Lung (tissue), 16 donors: ENCODE data around the gene TFCP2. TPM values are rescaled to one million over a fixed set of nuclear protein-coding genes. Genes with fewer than 3 reads are reported as not detected.
"Not testable (repeated sequence)": the region's sequence is repeated elsewhere in the genome, so short reads cannot be mapped to it uniquely, and the experiment has no call there.

Experiments
- ATAC-seq: fragments of 200-7000 bp; cut with Tn5 transposase; one replicate; pipeline ENCODE4 v1.9.1; 2020; ENCODE audit warnings: moderate number of reproducible peaks; ENCODE audit not compliant: insufficient read depth, low FRiP score
- DNase-seq, 3 donors: peaks; one replicate each; pipeline ENCODE4 v3.0.0-alpha.2; 2013 to 2017
- H3K27ac ChIP-seq, 2 donors: one replicate each; pipeline ENCODE4 v1.5.1; 2013; ENCODE audit warnings: mild to moderate bottlenecking in 2 of 2, moderate library complexity in 2 of 2, control low read depth in 1 of 2, inconsistent platforms in 1 of 2, low read depth in 1 of 2, low read length in 1 of 2
- H3K27me3 ChIP-seq, 3 donors: one replicate each; pipeline ENCODE4 v1.5.1; 2013; ENCODE audit warnings: low read length in 2 of 3; ENCODE audit not compliant: control insufficient read depth in 3 of 3, insufficient read depth in 3 of 3
- H3K36me3 ChIP-seq, 4 donors: one replicate each; pipeline ENCODE4 v1.5.1; 2013; ENCODE audit warnings: low read length in 4 of 4, mild to moderate bottlenecking in 1 of 4, moderate library complexity in 1 of 4; ENCODE audit not compliant: control insufficient read depth in 4 of 4, insufficient read depth in 4 of 4
- H3K4me1 ChIP-seq, 5 donors: one replicate each; pipeline ENCODE4 v1.5.1; 2013; ENCODE audit warnings: low read length in 5 of 5, mild to moderate bottlenecking in 2 of 5, moderate library complexity in 1 of 5; ENCODE audit not compliant: control insufficient read depth in 5 of 5, insufficient read depth in 5 of 5
- H3K4me3 ChIP-seq: one replicate; pipeline ENCODE4 v1.5.1; 2013; ENCODE audit warnings: mild to moderate bottlenecking, control low read depth, moderate library complexity
- H3K9ac ChIP-seq, 2 donors: one replicate each; pipeline ENCODE4 v1.5.1; 2013; ENCODE audit warnings: low read length in 2 of 2, control low read depth in 1 of 2; ENCODE audit not compliant: insufficient read depth in 1 of 2
- H3K9me3 ChIP-seq, 4 donors: one replicate each; pipeline ENCODE4 v1.5.1; 2013; ENCODE audit warnings: low read length in 3 of 4, mild to moderate bottlenecking in 1 of 4, moderate library complexity in 1 of 4; ENCODE audit not compliant: control insufficient read depth in 4 of 4, insufficient read depth in 3 of 4
- CTCF ChIP-seq: IDR thresholded peaks from 2 replicates; pipeline ENCODE4 v1.5.1; 2012; ENCODE audit warnings: mild to moderate bottlenecking; ENCODE audit errors: control extremely low read depth, extremely low read depth
- WGBS, 2 donors: extraction: QIAGEN DNeasy Blood & Tissue Kit; methylation state at CpG; one replicate each; pipeline ENCODE4 v1.1.7; 2013; 5-methylcytosine and 5-hydroxymethylcytosine counted together
- long read RNA-seq, 5 donors: transcript quantifications; one replicate each; lab custom pipeline, GENCODE V29; 2026
- polyA plus RNA-seq, 2 donors: library from polyadenylated mRNA; stranded (reverse); fragments of 200-250 nt; gene quantifications; one replicate each; pipeline ENCODE4 v1.2.1, GENCODE V29; 2013
- total RNA-seq, 2 donors: library from RNA; depleted of rRNA in 1 of 2; stranded (reverse); fragments of >200 nt in 1 of 2; gene quantifications; one replicate each; pipeline ENCODE4 v1.2.1, GENCODE V29; 2014 to 2021
- donor health status: control.
- donor health status: control.
- donor health status: Bipolar disorder and iron deficiency.
- donor health status: healthy.
- donor health status: DM: yes; HTN: yes; CAD: no.

The TFCP2 gene
- total RNA-seq: 10 to 100 TPM; 23.2 to 27.5 TPM
- 10 to 100 TPM in 1 of 2 donors, 1 to 10 TPM in 1; 9.6 to 14.9 TPM for polyA plus RNA-seq
- long read RNA-seq, donor 1, partial matches to known transcripts: 0 of 6 reads
- long read RNA-seq, donor 1, other reads (novel, unspliced or antisense): 0 of 6 reads
- long read RNA-seq, donor 2, partial matches to known transcripts: 0 of 1 reads
- long read RNA-seq, donor 2, other reads (novel, unspliced or antisense): 0 of 1 reads
- long read RNA-seq, donor 3, partial matches to known transcripts: 0 of 1 reads
- long read RNA-seq, donor 3, other reads (novel, unspliced or antisense): 0 of 1 reads
- long read RNA-seq, donor 4, partial matches to known transcripts: 0 of 1 reads
- long read RNA-seq, donor 4, other reads (novel, unspliced or antisense): 0 of 1 reads
- long read RNA-seq, donor 5, transcript TFCP2-201 (15 exons, 3,546 nt): major isoform, 5 of 5 reads
- long read RNA-seq, donor 5, partial matches to known transcripts: 0 of 5 reads
- long read RNA-seq, donor 5, other reads (novel, unspliced or antisense): 0 of 5 reads

- WGBS, 2 donors: 1% methylated on average over 58 of the region's 58 CpGs
- no peak for TF ChIP-seq CTCF
- Histone ChIP-seq H3K4me3 (peak within 1 kb of the TSS; percentile 56), H3K36me3 (no peaks in the 10 kb centered on the region), H3K27me3 (peaks cover 0 to 2% (median 0%) of the 10 kb centered on the region in 3 donors), H3K27ac (peak within 1 kb of the TSS; percentile 96 to 99), H3K9ac (peak within 1 kb of the TSS; percentile 96 to 98), H3K4me1 (peaks cover 0 to 11% (median 3%) of the 10 kb centered on the region in 5 donors), H3K9me3 (no peaks in the 10 kb centered on the region)
- DNase-seq (peak; percentile 97 to 98 (median 98)), ATAC-seq (peak; percentile 92)
Measured at GRCh38 chr12:51172515-51173431, at the start of gene TFCP2. Gene TFCP2, minus strand, starts transcription at chr12:51173135. Its CDS starts 713 bp downstream, at chr12:51172422.

GRCh38 chr12:51222461-51222860 is 49.5 kb upstream of the TFCP2 start:
- Histone ChIP-seq H3K4me1 (peaks cover 0 to 19% (median 3%) of the 10 kb centered on the region in 5 donors), H3K36me3 (no peaks in the 10 kb centered on the region), H3K27ac (no peak overlapping the region), H3K4me3 (no peak overlapping the region), H3K9me3 (no peaks in the 10 kb centered on the region), H3K9ac (no peak overlapping the region), H3K27me3 (no peaks in the 10 kb centered on the region)
- 47 to 66% methylated on average over 7 of the region's 7 CpGs for WGBS, 2 donors
- DNase-seq: peak; percentile 55 to 77 (median 77)
- TF ChIP-seq CTCF: no peak
- no peak for ATAC-seq

GRCh38 chr12:51219857-51220256 is 46.9 kb upstream of the TFCP2 start:
- H3K27ac ChIP-seq, DNase-seq, H3K36me3 ChIP-seq, H3K27me3 ChIP-seq, H3K9me3 ChIP-seq, H3K4me3 ChIP-seq, H3K9ac ChIP-seq, ATAC-seq: not testable (repeated sequence)
- H3K4me1 ChIP-seq: peaks cover 3 to 25% (median 4%) of the 10 kb centered on the region in 5 donors
- 88 to 89% methylated on average over 12 of the region's 12 CpGs for WGBS, 2 donors

- no peaks in the 10 kb centered on the region for H3K9me3 ChIP-seq
- H3K4me3 ChIP-seq: no peak overlapping the region
- TF ChIP-seq CTCF: no peak
- H3K9ac ChIP-seq: no peak overlapping the region
- no peak for ATAC-seq
- WGBS, 2 donors: 68 to 81% methylated on average over 5 of the region's 5 CpGs
- H3K27ac ChIP-seq: peak overlapping the region in 1 of 2 donors; percentile 11
- no peaks in the 10 kb centered on the region for H3K27me3 ChIP-seq
- DNase-seq: peak in 2 of 3 donors; percentile 6 to 8
- peaks cover 0 to 2% (median 0%) of the 10 kb centered on the region in 4 donors for H3K36me3 ChIP-seq
- H3K4me1 ChIP-seq: peaks cover 3 to 25% (median 4%) of the 10 kb centered on the region in 5 donors
Measured at GRCh38 chr12:51219322-51219721, 46.4 kb upstream of the TFCP2 start.
